AG04450 (cell line): ENCODE results near the gene TMEM247. TPM values are rescaled to one million over a fixed set of nuclear protein-coding genes. Genes with fewer than 3 reads are reported as not detected.

Experiments used
- CTCF ChIA-PET: fragments of 300-600, 350-600 bp; formaldehyde crosslinking; extraction: SDS; loops from one replicate; lab custom pipeline; 2022; ENCODE audit warnings: antibody characterized with exemption, inconsistent platforms; lab: Charles Lee
- POLR2A ChIA-PET: fragments of 350-600 bp; formaldehyde crosslinking; extraction: SDS; loops from one replicate; lab custom pipeline; 2021; ENCODE audit warnings: antibody characterized with exemption, inconsistent platforms; lab: Yijun Ruan, JAX
- DNase-seq: peaks from one replicate; pipeline ENCODE4 v3.0.0-alpha.2; 2011; ENCODE audit warnings: low read depth, low spot score
- H3K27ac ChIP-seq: one replicate; pipeline ENCODE4 v1.5.1; 2012; ENCODE audit warnings: low read depth, low read length, control low read depth
- H3K27me3 ChIP-seq: one replicate; pipeline ENCODE4 v1.6.0; 2012; ENCODE audit warnings: low read length; ENCODE audit not compliant: control insufficient read depth, insufficient read depth
- H3K4me3 ChIP-seq: 2 replicates; pipeline ENCODE4 v1.5.1; 2011; ENCODE audit warnings: mild to moderate bottlenecking, low read depth, low read length, control low read depth
- H3K9me3 ChIP-seq: 2 replicates; pipeline ENCODE4 v1.5.1; 2012; ENCODE audit warnings: low read length; ENCODE audit not compliant: control insufficient read depth, insufficient read depth
- CTCF ChIP-seq: IDR thresholded peaks from 2 replicates; pipeline ENCODE4 v1.5.1; 2011; ENCODE audit warnings: low read depth, low read length, control low read depth, inconsistent platforms
- polyA plus RNA-seq: library from polyadenylated mRNA; depleted of rRNA; stranded (reverse); fragments of >200 nt; gene quantifications from 2 replicates; pipeline ENCODE4 v1.2.3, GENCODE V29; 2011

The TMEM247 gene
- polyA plus RNA-seq, 1 experiment: not detected

- Histone ChIP-seq H3K27me3 (peaks cover 4% of the 10 kb centered on the region), H3K27ac (no peak overlapping the region), H3K4me3 (no peak overlapping the region), H3K9me3 (no peaks in the 10 kb centered on the region)
- ChIA-PET POLR2A (interaction anchor here (1.0 kb wide), 1 partner anchor 10 kb away, joined by 7 read pairs; no protein-coding TSS in a partner anchor), CTCF (no interaction called here)
- DNase-seq: no peak
- TF ChIP-seq CTCF: no peak
Observed at GRCh38 chr2:46506131-46506706, 26.9 kb downstream of the TMEM247 start.

GRCh38 chr2:46508312-46508711 is 28.9 kb downstream of the TMEM247 start:
- no peak for TF ChIP-seq CTCF
- ChIA-PET CTCF (no interaction called here), POLR2A (no interaction called here)
- Histone ChIP-seq H3K27me3 (peaks cover 5% of the 10 kb centered on the region), H3K4me3 (no peak overlapping the region), H3K9me3 (no peaks in the 10 kb centered on the region), H3K27ac (no peak overlapping the region)
- no peak for DNase-seq

- no peak for TF ChIP-seq CTCF
- Histone ChIP-seq H3K27me3 (peaks cover 5% of the 10 kb centered on the region), H3K4me3 (no peak overlapping the region), H3K9me3 (no peaks in the 10 kb centered on the region), H3K27ac (no peak overlapping the region)
- no peak for DNase-seq
- POLR2A ChIA-PET: no interaction called here
- CTCF ChIA-PET: no interaction called here
Observed at GRCh38 chr2:46508759-46509158, 29.4 kb downstream of the TMEM247 start.

- DNase-seq: no peak
- Histone ChIP-seq H3K27me3 (peaks cover 5% of the 10 kb centered on the region), H3K9me3 (no peaks in the 10 kb centered on the region), H3K27ac (no peak overlapping the region), H3K4me3 (no peak overlapping the region)
- ChIA-PET POLR2A (no interaction called here), CTCF (no interaction called here)
- no peak for TF ChIP-seq CTCF
Observed at GRCh38 chr2:46509804-46510203, 30.4 kb downstream of the TMEM247 start.

- Histone ChIP-seq H3K27ac (no peak overlapping the region), H3K27me3 (peaks cover 5% of the 10 kb centered on the region), H3K9me3 (no peaks in the 10 kb centered on the region), H3K4me3 (no peak overlapping the region)
- TF ChIP-seq CTCF: no peak
- DNase-seq: no peak
- CTCF ChIA-PET: no interaction called here
- POLR2A ChIA-PET: no interaction called here
Observed at GRCh38 chr2:46510598-46511177, 31.3 kb downstream of the TMEM247 start.
